ENCODE measurements around the gene POC1B. TPM values are rescaled to one million over a fixed set of nuclear protein-coding genes. Genes with fewer than 3 reads are reported as not detected.

Gene POC1B
- total RNA-seq, 4 donors from 2014 or later = 24.3 to 42.9 (median 31.1) TPM

DNA sequence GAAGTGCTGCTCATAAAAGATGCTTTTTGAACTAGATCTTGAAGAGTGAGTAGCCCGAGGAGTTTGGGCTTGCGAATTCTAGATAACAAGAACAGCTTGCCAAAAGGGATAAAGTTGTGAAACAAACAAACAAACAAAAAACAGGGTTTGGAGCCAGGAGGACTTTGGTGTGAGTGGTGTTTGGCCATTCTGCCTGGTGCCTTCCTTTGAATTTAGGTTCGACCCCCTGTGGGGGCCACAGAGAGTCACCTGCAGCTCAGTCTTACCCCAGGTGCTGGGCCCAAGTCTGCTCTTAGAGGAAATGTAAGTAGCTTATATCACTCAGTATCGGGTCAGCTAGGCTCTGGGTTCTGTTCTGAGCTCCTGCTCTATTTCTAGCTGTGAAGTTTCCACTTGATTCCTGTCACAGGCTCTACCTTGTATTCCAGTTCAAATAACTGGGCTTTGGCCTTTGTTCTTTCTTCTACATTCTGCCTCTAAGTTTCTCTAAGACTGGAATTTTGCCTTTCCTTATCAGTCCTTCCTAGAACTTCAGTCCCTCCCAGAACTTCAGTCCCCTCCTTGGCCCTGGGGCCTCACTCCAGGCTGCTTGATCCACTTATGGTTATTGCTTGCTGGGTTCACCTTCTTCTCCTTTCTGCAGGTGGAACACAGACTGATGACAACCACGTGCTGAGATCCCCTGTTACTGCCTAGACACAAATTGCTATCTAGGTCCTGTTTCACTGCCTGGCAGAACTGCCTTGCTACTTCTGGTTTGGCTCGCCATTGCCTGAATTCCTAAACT, 153.1 kb downstream of the POC1B start:
- H3K4me1 ChIP-seq = peaks cover 0 to 28% (median 5%) of the 10 kb centered on the region in 4 donors
- H3K4me3 ChIP-seq = no peak overlapping the region
- H3K27ac ChIP-seq = peak overlapping the region in 2 of 4 donors; percentile 11 to 61
- H3K36me3 ChIP-seq = no peaks in the 10 kb centered on the region
- H3K27me3 ChIP-seq = no peaks in the 10 kb centered on the region
- no peak for DNase-seq
- TF ChIP-seq, protein P1, sequence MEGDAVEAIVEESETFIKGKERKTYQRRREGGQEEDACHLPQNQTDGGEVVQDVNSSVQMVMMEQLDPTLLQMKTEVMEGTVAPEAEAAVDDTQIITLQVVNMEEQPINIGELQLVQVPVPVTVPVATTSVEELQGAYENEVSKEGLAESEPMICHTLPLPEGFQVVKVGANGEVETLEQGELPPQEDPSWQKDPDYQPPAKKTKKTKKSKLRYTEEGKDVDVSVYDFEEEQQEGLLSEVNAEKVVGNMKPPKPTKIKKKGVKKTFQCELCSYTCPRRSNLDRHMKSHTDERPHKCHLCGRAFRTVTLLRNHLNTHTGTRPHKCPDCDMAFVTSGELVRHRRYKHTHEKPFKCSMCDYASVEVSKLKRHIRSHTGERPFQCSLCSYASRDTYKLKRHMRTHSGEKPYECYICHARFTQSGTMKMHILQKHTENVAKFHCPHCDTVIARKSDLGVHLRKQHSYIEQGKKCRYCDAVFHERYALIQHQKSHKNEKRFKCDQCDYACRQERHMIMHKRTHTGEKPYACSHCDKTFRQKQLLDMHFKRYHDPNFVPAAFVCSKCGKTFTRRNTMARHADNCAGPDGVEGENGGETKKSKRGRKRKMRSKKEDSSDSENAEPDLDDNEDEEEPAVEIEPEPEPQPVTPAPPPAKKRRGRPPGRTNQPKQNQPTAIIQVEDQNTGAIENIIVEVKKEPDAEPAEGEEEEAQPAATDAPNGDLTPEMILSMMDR (IDR thresholded peaks at IDR 0.05) = no peak
- no peak for TF ChIP-seq POLR2A (IDR thresholded peaks at IDR 0.05)
- no peaks in the 10 kb centered on the region for H3K9me3 ChIP-seq

DNA sequence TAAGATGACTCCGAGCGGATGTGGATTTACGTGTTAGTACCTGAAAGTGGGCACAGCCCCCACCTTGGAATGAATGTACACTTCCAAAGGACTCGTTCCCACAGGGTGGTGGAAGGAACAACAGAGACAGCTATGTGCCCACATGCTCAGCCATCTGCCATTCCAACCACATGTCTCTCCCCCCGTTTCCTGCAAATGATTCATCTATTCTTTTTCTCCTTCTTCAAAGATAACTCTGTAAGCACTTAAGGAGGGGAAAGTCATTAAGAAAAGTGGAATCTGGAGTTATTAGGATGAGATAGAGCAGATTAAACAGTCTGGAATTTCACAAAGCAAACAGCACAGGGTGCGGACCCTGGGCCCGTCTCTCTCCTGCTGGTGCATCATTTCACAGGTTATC, 155.0 kb downstream of the POC1B start:
- H3K36me3 ChIP-seq = no peaks in the 10 kb centered on the region
- no peak for DNase-seq
- TF ChIP-seq, protein P1 (IDR thresholded peaks at IDR 0.05) = no peak
- no peak for TF ChIP-seq POLR2A (IDR thresholded peaks at IDR 0.05)
- no peak overlapping the region for H3K27ac ChIP-seq
- H3K4me3 ChIP-seq = no peak overlapping the region
- H3K9me3 ChIP-seq = no peaks in the 10 kb centered on the region
- H3K4me1 ChIP-seq = peaks cover 0 to 28% (median 0%) of the 10 kb centered on the region in 4 donors
- no peaks in the 10 kb centered on the region for H3K27me3 ChIP-seq

DNA sequence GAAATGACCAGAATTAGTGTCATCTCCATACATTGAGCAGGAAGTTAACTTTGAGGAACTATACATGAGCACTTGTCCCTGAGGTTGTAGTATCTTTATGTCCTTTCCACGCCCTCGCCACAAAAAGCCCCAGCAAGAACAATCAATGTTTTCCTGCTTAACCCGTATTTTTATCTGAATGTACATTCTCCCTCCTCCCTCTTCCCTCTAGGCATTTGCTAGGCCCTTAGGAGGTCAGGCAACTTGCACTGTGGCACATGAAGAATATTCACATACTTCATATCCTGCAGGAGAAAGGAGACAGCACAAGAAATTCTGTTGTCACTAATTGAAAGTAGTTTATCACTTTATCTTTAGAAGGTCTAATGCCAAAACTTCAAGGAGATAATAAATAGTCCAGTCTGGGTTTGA, 155.4 kb downstream of the POC1B start:
- peaks cover 0 to 28% (median 0%) of the 10 kb centered on the region in 4 donors for H3K4me1 ChIP-seq

More for the DNA sequence above, 155.4 kb downstream of the POC1B start:
- TF ChIP-seq POLR2A (IDR thresholded peaks at IDR 0.05) = no peak
- TF ChIP-seq, protein P1 (IDR thresholded peaks at IDR 0.05) = no peak
- no peak for DNase-seq
- Histone ChIP-seq H3K9me3 (no peaks in the 10 kb centered on the region), H3K27ac (peak overlapping the region in 1 of 4 donors; percentile 31), H3K36me3 (no peaks in the 10 kb centered on the region), H3K4me3 (no peak overlapping the region), H3K27me3 (no peaks in the 10 kb centered on the region)

Small RNAs within 50 kb of the gene (small RNA-seq; reads per million reads assigned to genes)
- gene AC025034.2 (0 reads per million in 2 donors), gene POC1B-GALNT4 (0 reads per million in 2 donors)

Other genes starting within 250 kb of the POC1B start
- 10 to 100 TPM; 33.1 to 71.0 (median 46.7) TPM for gene DUSP6, start 173.5 kb downstream of the POC1B start, total RNA-seq
- gene GALNT4, start 1.3 kb downstream of the POC1B start, total RNA-seq = 10 to 100 TPM; 15.7 to 34.3 (median 26.1) TPM
- 100 to 1,000 TPM in 1 of 4 donors, 10 to 100 TPM in 3; 79.2 to 117 (median 85.7) TPM for gene ATP2B1, start 182.8 kb upstream of the POC1B start, total RNA-seq

Measured in Peyer's patch (tissue), 4 donors.